ENCODE results near the gene RTN4R.
"Not testable (repeated sequence)": the region's sequence is repeated elsewhere in the genome, so short reads cannot be mapped to it uniquely, and the experiment has no call there.

The RTN4R gene

GRCh38 chr22:20286784-20287423 lies 18.8 kb upstream of the RTN4R start:
- DNase-seq: not testable (repeated sequence)

GRCh38 chr22:20286312-20286660 lies 18.2 kb upstream of the RTN4R start:
- DNase-seq: not testable (repeated sequence)

DNA sequence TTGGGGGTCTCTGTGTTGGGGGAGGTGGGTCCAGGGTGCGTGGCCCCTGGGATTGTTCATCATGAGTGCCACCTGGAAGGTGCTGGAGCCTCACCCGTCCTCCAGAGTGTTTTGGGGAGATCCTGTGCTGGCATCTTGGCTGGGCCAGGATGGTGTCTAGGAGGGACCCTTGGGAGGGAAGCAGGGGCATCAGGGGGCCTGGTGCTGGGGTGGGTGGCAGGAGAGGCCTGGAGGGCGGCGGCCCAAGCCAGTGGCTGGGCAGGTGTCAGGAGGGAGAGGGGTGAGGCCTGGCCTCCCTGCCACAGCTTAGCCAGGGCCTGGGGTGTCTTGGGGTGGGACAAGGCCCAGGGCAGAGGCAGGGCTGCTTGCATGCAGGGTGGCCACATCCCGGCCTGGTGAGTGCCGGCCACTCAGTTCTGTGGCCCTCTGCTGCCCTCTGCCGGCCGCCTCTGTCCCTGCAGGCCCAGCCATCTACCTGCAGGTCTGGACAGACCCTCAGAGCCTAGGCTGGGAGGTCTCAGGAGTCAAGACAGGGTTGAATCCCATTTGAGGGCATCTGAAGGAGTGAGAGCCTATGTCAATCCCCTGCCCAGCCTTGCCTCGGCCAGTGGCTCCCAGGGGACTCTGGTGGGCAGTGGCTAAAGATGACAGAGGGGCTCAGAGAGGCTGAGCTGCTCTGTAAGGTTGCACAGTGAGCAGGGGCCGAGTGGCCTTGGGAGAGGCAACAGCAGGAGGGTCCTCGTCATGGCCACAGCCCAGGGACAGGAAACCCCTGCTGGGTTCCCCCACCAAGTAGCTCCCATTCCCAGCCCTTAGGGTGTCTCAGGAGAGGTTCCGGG lies 17.6 kb upstream of the RTN4R start:
- peak; percentile 90 for DNase-seq

DNA sequence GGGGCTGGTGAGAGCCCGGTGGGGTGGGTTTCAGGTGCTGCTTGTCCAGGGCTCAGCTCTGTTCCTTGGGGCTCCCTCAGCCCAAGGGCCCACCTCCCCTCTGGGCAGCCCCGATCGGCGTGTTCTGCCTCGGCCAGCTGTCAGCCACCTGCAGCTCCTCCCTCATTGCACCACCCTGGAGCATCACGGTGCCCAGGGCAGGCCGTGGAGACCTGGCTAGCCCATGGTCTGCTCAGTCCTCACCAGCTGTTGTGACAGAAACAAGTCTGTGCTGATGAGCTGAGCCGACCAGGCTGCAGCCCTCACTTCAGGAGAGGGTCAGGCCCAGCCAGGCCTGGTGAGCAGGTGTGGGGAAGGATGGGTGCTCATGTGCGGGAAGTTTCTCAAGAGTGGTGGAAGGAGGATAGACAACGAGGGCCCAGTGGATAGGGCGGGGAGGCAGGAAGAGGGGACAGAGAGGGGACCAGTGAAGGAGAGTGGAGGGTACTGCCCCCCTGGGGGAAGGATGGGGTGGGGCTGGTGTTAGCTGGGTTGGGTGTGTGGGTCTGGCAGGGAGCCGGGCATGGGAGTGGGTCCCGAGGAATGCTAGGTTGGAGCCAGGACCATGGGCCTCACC lies 16.5 kb upstream of the RTN4R start:
- no peak for DNase-seq

DNA sequence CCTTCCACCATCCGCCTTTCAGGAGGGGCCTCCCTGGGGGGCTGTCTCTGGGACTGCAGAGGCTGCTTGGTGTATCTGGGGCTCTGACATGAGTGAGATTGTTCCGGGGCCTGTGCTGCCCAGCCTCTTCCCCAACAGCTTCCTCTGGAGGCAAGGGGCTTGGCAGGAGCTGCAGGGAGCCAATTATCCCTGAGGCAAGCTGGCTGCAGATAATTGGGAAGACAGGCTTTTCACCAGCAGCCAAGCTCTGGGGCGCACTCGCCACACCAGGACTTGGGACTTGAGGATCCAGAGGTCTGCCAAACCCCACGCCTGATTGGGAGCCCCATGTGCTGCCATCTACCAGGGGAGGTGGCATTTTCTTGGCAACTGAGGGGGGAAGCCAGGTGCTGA lies 15.6 kb upstream of the RTN4R start:
- DNase-seq: no peak

DNA sequence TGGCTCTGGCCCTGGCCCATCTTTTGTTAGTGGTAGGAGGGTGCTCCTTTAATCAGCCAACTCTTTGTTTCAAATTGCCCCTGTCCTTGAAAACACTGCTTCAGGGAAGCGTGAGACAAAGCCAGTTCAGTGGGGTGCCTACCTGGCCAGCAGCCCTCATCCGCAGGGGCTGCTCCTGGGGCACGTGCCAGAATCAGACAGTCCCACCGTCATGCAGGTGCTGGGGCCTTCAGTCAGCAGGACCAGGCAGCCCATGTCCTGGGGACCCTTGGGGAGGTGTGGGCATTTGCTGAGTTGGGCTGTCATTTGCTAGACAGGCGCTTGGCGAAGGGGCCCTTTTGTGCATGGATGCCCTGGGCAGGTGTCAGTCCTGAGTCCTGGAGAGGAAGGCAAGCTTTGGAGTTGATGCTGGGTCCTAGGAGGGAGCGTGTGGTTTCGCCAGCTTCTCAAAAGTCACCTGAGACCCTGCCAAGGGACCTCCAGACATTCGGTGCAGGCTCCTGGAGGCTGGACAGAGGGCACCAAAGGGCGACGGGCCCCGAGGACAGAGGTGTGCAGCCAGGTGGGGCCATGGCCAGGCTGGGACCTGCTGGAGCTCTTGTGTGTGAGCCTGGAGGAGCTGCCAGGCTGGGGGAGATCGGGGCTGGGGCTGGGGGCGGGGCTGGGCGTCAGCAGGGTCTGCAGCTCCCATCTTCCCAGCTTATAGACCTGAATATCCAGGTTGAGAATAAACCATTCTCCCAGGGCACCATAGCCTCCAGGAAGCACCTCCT lies 15.0 kb upstream of the RTN4R start:
- DNase-seq: no peak

DNA sequence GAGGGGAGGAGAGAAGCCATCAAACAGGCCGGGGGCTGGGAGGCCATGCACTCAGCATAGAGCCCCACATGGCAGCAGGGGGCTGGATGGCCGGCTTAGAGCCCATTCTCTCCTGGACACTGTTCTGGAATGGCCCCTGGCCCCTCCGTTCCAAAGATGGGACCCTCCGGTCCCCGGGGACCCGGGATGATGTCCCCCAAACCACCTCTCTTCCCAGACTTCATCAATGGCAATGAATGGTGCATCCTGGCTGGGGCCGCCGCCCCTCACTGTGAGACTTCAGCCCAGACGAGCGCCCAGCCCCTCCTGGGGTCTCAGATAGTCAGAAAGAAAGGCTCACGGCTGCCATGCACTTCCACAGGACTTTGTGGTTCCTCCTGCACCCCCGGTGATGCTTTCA lies 13.8 kb upstream of the RTN4R start:
- DNase-seq: no peak

DNA sequence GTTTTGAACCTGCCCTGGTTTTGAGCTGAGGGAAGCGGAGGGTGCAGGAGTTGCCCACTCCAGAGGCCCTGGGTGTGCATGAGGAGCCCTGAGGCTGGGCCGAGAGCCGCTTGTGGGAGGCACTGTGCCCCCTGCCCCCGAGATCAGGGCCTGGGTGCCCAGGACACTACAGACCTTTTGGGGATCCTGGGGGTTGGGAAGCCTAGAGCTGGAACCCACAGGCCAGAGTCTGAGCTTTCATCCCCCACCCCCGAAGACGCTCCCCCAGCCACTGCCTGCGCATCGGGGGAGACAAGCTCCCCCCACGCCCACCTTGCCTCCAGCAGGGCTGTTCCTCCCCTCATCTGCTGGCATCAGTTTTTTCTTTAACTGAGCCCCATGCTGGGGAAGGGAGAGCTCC lies 13.4 kb upstream of the RTN4R start:
- DNase-seq: not testable (repeated sequence)

DNA sequence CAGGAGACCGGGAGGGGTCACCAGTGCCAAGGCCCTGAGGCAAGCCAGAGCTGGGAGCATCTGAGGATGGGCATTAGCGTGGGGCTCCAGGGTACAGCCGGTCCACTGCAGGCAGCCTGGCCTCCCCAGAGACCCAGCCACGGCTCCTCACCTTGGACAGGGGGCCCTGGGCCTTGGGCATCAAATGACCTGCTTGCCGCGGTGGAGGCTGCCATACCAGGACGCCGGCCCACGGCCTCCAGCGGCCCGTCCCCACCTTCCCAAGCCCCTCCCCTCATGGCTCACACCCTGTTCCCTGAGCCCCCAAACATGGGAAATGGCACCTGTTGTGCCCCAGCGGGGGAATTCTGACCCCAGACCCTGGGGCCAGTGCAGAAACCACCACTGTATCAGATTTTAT lies 12.7 kb upstream of the RTN4R start:
- DNase-seq: no peak

GRCh38 chr22:20280163-20280562 lies 12.0 kb upstream of the RTN4R start:
- DNase-seq: not testable (repeated sequence)

DNA sequence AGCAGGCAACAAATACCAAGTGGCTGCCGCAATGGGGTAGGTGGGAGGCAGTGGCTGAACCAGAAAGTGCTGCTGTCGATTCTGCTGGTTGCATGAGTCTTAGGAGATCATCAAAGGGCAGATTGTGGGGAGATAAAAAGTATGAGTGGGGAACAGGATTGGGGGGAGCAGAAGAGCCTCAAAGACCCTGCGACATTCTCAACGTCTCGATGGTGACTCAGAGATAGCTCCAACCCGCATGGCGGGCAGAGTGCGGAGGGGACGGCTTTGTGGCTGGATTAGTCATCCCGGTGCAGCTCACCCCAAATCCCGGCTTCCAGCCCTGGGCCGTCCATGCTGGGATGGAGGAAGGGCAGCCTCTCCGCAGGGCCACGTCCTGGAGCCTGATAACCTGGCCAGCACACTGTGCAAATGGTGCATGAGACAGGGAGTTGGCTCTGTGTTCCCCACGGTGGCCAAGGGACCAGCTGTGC lies 11.6 kb upstream of the RTN4R start:
- DNase-seq: no peak

GRCh38 chr22:20278726-20279490 lies 10.8 kb upstream of the RTN4R start:
- DNase-seq: not testable (repeated sequence)

GRCh38 chr22:20277936-20278635 lies 10.0 kb upstream of the RTN4R start:
- not testable (repeated sequence) for DNase-seq

- DNase-seq: no peak
Measured at GRCh38 chr22:20276468-20276867, 8.3 kb upstream of the RTN4R start.

- DNase-seq: no peak
Measured at GRCh38 chr22:20275836-20276235, 7.7 kb upstream of the RTN4R start.

- DNase-seq: not testable (repeated sequence)
Measured at GRCh38 chr22:20275325-20275724, 7.2 kb upstream of the RTN4R start.

DNA sequence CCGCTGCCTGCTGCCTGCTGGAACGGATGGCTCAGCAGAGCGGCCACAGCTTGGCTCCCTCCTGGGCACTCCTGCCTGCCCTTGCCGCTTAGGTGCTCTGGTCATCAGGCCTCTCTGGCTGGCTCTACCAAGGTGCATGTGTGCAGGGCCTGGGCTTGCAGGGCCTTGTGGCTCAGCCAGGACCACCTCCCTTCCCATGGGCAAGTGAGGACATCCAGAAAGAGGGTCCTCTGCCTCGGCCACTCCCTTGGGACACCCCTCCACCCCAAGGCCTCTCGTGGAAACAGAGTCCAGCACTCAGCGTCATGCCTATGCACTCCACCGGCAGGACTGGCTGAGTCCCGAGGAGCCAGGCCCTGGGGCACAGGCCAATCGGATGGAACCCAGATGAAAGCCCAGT lies 6.3 kb upstream of the RTN4R start:
- DNase-seq: not testable (repeated sequence)

GRCh38 chr22:20273758-20274181 lies 5.7 kb upstream of the RTN4R start:
- DNase-seq: no peak

- no peak for DNase-seq
Measured at GRCh38 chr22:20272700-20273099, 4.6 kb upstream of the RTN4R start.

DNA sequence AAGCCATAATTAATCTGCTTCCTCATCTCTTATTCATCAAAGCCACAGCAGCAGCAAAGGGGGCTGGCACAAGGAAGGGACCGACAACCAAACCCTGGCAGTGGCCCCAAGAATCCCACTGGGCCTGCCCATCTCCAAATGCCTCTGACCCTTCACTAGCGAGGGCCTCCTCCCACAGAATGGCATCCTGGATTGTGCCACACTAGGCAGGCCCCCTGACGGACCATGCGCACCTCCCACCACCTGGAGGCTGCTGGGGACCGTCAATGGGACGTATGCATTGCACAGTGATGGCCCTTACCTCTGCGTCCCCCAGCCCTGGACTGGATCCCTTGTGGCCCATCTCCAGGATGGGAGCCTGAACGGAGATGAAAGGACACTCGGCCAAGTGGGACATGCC lies 4.1 kb upstream of the RTN4R start:
- DNase-seq: no peak

DNA sequence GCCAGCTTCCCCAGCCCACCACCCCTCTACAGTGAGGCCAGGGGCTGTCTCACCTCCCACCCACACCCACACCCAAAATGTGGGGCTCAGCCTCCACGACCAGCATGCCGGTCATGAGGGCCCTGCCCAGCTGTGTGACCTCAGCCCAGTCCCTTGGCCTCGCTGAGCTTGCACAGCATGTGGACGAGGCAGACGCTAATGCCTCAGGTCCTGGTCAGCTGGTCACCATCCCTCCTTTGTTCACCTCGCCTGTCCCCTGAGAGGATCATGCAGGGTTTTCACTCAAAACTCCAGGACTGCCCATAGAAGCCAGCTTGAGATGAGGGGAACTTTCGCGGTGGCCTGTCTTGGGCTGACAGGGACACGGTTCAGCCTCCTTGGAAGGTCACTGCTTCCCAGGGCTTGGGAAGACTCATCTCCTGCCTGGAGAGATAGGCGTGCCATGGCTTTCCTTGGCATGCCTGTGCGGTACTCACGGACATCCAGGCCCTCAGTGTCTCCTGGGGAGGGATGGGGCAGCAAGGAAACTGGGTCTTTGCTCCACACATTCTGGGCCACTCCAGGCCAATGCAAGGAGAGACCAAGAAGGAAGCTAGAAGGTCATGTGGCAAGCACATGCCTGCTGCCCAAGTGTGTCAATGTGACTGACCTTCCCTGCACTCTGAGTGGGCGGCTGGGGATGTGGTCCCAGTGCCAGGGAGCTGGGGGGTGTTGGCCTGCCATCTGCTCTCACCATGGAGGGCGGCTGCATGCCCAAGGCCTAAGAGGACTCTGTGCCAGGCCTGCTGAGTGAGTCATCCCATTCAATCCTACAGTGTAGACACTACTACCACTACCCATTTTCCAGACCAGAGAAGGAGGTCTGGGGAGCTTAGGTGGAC lies 3.2 kb upstream of the RTN4R start:
- DNase-seq: no peak
